ENCODE data around the gene FAM118A.
"Not testable (repeated sequence)": the region's sequence is repeated elsewhere in the genome, so short reads cannot be mapped to it uniquely, and the experiment has no call there.

FAM118A gene

GRCh38 chr22:45309422-45310227 lies at the start of gene FAM118A:
FAM118A (plus strand) TSS chr22:45309934; CDS start chr22:45322380, 12,446 bp downstream.
- peak; percentile 96 for DNase-seq

GRCh38 chr22:45260395-45260759 lies 49.4 kb upstream of the FAM118A start:
- DNase-seq, result not testable (repeated sequence)

GRCh38 chr22:45261407-45262088 lies 48.2 kb upstream of the FAM118A start:
- no peak for DNase-seq

- DNase-seq, result no peak
Measured at GRCh38 chr22:45262195-45262930, 47.4 kb upstream of the FAM118A start.

GRCh38 chr22:45262931-45263462 lies 46.7 kb upstream of the FAM118A start:
- no peak for DNase-seq

GRCh38 chr22:45263463-45264269 lies 46.1 kb upstream of the FAM118A start:
- DNase-seq, result no peak

- no peak for DNase-seq
Measured at GRCh38 chr22:45265535-45265934, 44.2 kb upstream of the FAM118A start.

GRCh38 chr22:45268167-45268957 lies 41.4 kb upstream of the FAM118A start:
- peak; percentile 40 for DNase-seq

GRCh38 chr22:45268958-45269844 lies 40.5 kb upstream of the FAM118A start:
- peak; percentile 94 for DNase-seq

GRCh38 chr22:45270095-45271020 lies 39.4 kb upstream of the FAM118A start:
- no peak for DNase-seq

GRCh38 chr22:45271667-45272201 lies 38.0 kb upstream of the FAM118A start:
- DNase-seq, result no peak

GRCh38 chr22:45272498-45272897 lies 37.2 kb upstream of the FAM118A start:
- DNase-seq, result no peak

- no peak for DNase-seq
Measured at GRCh38 chr22:45273452-45274075, 36.2 kb upstream of the FAM118A start.

- no peak for DNase-seq
Measured at GRCh38 chr22:45276507-45277105, 33.1 kb upstream of the FAM118A start.

GRCh38 chr22:45277720-45278119 lies 32.0 kb upstream of the FAM118A start:
- DNase-seq, result not testable (repeated sequence)

- no peak for DNase-seq
Measured at GRCh38 chr22:45278125-45278524, 31.6 kb upstream of the FAM118A start.

- DNase-seq, result no peak
Measured at GRCh38 chr22:45280587-45280980, 29.1 kb upstream of the FAM118A start.

GRCh38 chr22:45281010-45281409 lies 28.7 kb upstream of the FAM118A start:
- DNase-seq, result no peak

All from CD4-positive, alpha-beta T cell treated with Interleukin-17A for 4 hours (primary cell).